GM04504 (cell line): ENCODE data around the gene SCYGR5.
"Not testable (repeated sequence)": the region's sequence is repeated elsewhere in the genome, so short reads cannot be mapped to it uniquely, and the experiment has no call there.

Experiments
- DNase-seq: peaks from one replicate; pipeline ENCODE4 v3.0.0-alpha.2; 2012; ENCODE audit warnings: low read depth

Gene SCYGR5

DNA sequence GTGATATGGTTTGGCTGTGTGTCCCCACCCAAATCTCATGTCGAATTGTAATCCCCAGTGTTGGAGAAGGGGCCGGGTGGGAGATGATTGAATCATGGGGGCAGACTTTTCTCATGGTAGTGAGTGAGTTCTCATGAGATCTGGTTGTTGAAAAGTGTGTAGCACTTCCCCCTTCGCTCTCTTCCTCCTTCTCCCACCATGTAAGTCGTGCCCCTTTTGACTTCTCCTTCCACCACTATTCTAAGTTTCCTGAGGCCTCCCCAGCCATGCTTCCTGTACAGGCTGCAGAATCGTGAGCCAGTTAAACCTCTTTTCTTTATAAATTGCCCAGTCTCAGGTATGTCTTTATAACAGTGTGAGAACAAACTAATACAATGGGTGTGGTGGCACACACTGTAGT lies 7.0 kb downstream of the SCYGR5 start:
- DNase-seq, result not testable (repeated sequence)

DNA sequence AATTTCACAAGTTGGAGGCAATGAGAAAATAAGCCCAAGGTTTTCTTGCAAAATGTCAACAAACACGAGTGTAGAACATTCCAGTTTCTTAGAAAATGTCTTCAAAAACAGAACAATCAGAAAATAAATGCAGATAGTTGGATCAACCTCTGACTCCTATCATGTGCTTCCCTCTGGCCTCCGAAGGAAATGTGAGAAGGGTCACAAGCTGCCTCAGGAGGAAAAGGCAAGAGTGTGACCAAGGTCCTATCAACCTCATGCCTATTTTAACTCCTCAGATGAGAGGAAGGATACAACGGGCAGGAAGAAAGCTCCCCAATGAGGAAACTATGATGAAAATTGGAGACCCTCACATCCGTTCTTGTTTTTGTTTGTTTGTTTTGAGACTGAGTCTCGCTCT lies 7.9 kb downstream of the SCYGR5 start:
- no peak for DNase-seq

DNA sequence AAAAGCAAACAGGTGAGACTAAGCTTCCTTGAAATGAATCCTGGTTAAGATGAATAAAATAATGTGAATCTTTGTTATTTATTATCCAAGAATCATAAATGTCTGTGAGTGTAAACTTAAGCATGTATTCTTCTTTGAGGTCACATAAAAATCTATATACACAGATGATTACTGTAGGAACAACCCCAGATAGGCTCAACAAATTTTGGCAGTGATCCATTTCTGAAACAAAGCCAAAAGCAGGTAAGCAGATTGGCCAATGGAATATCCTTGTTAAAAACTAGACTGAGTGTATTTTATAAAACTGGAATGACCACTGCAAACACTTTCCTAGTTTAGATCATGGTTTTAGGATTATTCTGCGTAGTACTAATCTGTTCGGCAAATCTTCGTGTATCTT lies 11.3 kb downstream of the SCYGR5 start:
- no peak for DNase-seq

DNA sequence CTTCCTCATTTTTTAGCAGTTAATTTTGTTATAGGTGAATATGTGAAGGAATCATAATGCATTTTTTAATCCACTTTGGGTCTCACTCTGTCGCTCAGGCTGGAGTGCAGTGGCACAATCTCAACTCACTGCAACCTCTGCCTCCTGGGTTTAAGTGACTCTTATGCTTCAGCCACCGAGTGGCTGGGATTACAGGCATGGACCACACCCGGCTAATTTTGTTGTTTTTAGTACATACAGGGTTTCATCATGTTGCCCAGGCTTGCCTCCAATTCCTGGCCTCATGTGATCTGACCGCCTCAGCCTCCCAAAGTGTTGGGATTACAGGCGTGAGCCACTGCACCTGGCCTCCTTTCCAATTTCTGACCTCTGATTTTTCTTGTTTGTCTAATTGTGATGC lies 17.7 kb downstream of the SCYGR5 start:
- no peak for DNase-seq

DNA sequence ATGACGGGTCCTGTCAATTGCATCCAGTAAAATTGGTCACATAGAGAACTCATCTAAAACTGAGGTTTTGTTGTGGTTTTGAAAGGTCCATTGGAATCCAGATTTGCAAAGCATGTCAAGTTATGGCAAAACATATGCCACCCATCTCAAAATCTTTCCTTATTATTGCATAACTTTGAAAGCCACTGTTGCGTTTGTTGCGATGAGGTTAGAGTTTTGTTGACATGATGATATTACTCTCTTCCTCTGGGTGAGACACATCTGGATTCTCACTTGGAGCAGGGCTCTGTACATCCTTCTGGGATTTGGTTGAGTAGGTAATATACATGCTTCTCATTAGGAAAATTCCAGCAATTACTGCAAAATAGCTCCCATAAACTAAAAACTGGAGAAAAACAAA lies 20.6 kb downstream of the SCYGR5 start:
- DNase-seq, result no peak

DNA sequence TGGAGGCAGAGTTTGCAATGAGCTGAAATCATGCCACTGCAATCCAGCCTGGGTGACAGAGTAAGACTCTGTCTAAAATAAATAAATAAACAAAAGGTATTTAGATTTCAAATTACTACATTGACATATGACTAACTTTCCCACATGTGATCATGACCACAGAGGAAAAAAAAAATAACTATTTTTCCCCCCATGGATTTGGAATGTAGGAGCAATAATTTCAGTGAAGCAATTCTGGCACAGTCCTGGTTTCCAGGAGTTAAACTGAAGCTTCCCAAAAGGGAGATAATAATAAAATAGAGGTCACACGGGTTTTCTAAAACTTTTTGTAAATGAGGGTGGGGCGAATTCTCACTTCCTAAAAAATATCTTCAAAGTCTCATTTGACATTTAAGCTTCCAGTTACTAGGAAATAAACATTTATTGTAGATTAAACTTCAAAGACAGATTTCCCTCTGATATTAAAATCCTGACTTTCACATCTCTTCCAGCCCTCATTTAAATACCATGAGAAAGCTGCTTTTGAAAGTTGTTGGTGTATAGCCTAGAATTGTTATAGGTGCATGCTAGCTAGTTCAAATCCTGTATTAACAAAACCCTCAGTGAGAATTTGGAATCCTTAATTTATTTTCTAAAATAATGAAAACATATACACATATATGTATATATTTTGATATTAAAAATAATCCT lies 30.5 kb downstream of the SCYGR5 start:
- no peak for DNase-seq

DNA sequence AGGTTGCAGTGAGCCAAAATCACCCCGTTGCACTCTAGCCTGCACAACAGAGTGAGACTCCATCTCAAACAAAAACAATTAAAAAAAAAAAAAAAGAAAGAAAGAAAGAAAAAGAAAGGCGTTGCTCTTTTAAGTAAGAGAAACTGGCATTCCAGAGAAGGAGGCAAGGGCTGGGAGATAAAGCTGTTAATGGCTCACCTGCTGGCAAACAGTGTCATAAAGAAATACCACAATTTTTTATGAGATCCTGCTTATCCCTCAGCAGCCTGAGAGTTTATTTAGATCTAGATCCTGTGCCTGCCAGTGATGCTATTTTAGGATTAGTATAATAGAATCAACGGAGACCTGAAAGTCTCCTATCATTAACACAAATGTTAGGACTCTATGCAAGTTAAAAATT lies 35.0 kb downstream of the SCYGR5 start:
- DNase-seq, result no peak

DNA sequence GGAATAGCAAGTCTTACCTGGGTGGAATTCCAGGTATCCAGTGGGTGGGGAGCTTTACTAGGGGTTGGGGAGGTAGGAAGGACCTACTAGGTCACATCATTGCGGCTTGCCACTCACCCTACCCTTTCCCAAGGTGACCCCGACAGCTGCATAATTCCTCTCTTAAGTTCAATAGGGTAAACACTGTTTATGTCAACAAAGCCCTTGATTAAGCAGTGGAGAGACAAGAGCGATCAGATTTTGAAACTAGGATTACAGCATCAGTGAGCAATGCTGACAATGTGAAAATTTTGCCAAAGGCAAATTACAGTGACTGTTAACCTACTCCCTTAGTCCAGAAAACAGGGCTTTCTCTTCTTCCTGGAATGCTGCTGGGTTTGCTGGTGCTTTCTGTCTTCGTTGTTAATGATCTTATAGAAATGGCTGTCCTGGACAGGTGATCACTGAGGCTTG lies 36.7 kb downstream of the SCYGR5 start:
- DNase-seq, result no peak

DNA sequence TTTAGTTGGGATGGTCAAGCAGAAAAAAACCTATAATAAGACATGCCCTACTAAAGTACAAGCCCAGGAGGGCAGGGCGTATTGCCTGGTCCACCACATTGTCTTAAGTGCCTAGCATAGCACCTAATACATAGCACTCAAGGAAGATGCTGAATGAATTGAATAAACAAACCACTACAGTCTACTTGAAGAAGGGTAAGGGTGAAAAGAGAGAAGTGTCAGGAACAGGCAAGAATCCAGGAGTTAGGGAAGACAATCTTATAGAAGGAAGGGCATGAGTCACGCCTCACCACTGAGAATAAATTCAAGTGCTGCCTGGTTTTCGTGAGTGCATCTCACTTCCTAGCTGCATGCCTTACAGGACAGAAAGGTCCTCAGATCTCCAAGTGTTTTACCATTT lies 37.4 kb downstream of the SCYGR5 start:
- no peak for DNase-seq

DNA sequence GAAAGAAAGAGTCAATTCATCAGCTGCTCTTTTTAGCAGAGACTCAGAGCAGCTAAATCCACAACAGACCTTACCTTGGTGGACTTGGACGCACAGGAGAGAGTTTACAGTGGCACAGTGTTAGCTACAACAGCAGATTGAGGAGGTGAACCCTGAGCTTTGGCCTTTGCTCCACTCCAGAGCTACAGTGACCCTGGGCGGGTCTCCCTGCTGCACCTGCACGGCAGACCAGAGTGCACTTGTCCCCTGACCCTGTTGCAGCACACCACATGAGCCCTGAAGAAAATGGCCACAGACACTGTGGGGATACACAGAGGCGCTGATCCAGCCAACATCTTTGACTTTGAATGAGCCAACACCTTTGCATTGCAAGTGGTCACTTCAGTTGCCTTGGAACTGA lies 40.3 kb downstream of the SCYGR5 start:
- no peak for DNase-seq

DNA sequence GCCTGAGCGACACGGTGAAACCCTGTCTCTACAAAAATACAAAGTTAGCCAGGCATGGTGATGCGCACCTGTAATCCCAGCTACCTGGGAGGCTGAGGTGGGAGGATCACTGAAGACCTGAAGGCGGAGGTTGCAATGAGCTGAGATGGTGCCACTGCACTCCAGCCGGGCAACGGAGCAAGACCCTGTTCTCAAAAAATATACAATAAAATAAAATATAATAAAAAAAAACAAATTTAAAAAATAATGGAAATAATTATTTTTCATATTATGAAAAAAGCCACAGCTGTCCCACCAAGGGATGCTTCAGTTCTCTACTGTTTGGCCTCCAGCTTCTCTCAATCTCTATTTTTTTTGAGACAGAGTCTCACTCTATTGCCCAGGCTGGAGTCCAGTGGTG lies 40.8 kb downstream of the SCYGR5 start:
- no peak for DNase-seq

DNA sequence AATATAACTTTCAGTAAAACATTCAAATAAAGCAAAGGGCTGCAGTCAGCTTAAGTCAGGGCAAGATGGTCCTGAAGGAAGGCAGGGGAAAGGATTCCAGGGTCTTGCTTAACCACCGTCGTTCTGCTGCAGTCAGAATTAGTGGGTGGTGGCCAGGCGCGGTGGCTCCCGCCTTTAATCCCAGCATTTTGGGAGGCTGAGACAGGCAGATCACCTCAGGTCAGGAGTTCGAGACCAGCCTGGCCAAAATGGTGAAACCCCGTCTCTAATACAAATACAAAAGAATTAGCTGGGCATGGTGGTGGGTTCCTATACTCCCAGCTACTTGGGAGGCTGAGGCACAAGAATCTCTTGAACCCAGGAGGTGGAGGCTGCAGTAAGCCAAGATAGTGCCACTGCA lies 44.4 kb downstream of the SCYGR5 start:
- no peak for DNase-seq

DNA sequence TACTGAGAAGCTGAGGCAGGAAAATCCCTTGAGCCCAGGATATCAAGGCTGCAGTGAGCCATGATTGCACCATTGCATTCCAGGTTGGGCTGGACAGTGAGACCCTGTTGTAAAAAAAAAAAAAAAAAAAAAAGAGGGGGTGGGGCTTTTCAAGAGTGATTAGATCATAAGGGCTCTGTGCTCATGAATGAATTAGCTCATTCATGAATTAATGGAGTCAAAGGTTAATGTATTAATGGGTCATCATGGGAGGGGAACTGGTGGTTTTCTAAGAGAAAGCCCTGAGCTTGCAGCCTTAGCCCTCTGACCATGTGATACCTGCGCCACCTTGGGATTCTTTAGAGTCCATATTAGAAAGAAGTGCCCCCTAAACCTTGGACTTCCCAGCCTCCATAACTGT lies 46.7 kb downstream of the SCYGR5 start:
- DNase-seq, result no peak

DNA sequence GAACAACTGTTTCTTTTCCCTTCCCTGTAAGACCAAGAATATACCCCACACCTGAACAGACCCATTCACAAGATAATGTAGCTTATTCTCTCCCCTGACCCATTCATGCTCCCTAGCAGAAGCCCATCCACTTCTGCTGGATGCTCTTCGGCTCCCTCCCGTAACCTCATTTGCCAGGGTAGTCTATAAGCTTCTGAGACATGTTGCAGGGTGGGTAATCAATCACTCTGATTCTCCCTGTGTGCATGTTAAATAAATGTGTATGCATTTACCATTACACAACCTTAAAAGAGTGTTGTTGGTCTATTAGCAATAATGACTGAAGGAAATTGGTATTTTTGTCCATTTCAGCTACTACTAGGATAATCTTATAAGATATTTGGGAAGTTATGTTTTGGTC lies 49.9 kb downstream of the SCYGR5 start:
- no peak for DNase-seq
